SK-N-SH treated with all-trans-retinoic acid at 6 μM for 48 hours (cell line): ENCODE measurements around the gene NIPBL.

Experiments used
- ATAC-seq: fragments of 200-7000 bp; cut with Tn5 transposase; 3 replicates; pipeline ENCODE4 v1.9.1; 2020; ENCODE audit warnings: mild to moderate bottlenecking, moderate library complexity
- ARNTL ChIP-seq: fragments of 450-650 bp; formaldehyde crosslinking; IDR thresholded peaks from 2 replicates; pipeline ENCODE4 v1.5.0; 2020; ENCODE audit warnings: low read depth, mild to moderate bottlenecking, moderate library complexity, borderline replicate concordance
- BACH2 ChIP-seq: fragments of 250-450 bp; sonication (Bioruptor Pico); IDR thresholded peaks from 2 replicates; pipeline ENCODE4 v1.9.0; 2021; ENCODE audit warnings: mild to moderate bottlenecking, borderline replicate concordance
- ESRRG ChIP-seq: fragments of 250-450 bp; sonication (Bioruptor Pico); IDR thresholded peaks from 2 replicates; pipeline ENCODE4 v1.6.1; 2021; ENCODE audit warnings: mild to moderate bottlenecking
- ISL1 ChIP-seq: fragments of 250-450 bp; sonication (Bioruptor Pico); IDR thresholded peaks from 2 replicates; pipeline ENCODE4 v2.1.2; 2022; ENCODE audit warnings: mild to moderate bottlenecking, moderate library complexity
- OSR1 ChIP-seq: fragments of 250-450 bp; sonication (Bioruptor Pico); IDR thresholded peaks from 2 replicates; pipeline ENCODE4 v1.8.0; 2022; ENCODE audit warnings: moderate library complexity, mild to moderate bottlenecking, inconsistent platforms
- PPARA ChIP-seq: fragments of 250-450 bp; sonication (Bioruptor Pico); IDR thresholded peaks from 2 replicates; pipeline ENCODE4 v1.5.0; 2020; ENCODE audit warnings: mild to moderate bottlenecking, borderline replicate concordance
- RARB ChIP-seq: fragments of 250-450 bp; sonication (Bioruptor Pico); IDR thresholded peaks from 2 replicates; pipeline ENCODE4 v1.8.0; 2021; ENCODE audit warnings: mild to moderate bottlenecking, moderate library complexity
- SNAI2 ChIP-seq: fragments of 250-450 bp; sonication (Bioruptor Pico); IDR thresholded peaks from 2 replicates; pipeline ENCODE4 v1.5.0; 2020; ENCODE audit warnings: mild to moderate bottlenecking, moderate library complexity
- TCF4 ChIP-seq: fragments of 250-450 bp; sonication (Bioruptor Pico); IDR thresholded peaks from 2 replicates; pipeline ENCODE4 v1.8.0; 2021; ENCODE audit warnings: mild to moderate bottlenecking, moderate library complexity, borderline replicate concordance
- TOX ChIP-seq: fragments of 250-450 bp; sonication (Bioruptor Pico); IDR thresholded peaks from 2 replicates; pipeline ENCODE4 v1.8.0; 2021; ENCODE audit warnings: mild to moderate bottlenecking, moderate library complexity, borderline replicate concordance
- ZC3H10 ChIP-seq: fragments of 250-450 bp; sonication (Bioruptor Pico); IDR thresholded peaks from 2 replicates; pipeline ENCODE4 v1.5.1; 2021; ENCODE audit warnings: mild to moderate bottlenecking, moderate library complexity
- ZFP3 ChIP-seq: fragments of 250-450 bp; sonication (Bioruptor Pico); IDR thresholded peaks from 2 replicates; pipeline ENCODE4 v1.5.0; 2020; ENCODE audit warnings: mild to moderate bottlenecking, moderate library complexity
- ZFP30 ChIP-seq: fragments of 450-650 bp; formaldehyde crosslinking; IDR thresholded peaks from 2 replicates; pipeline ENCODE4 v1.5.0; 2022; ENCODE audit warnings: mild to moderate bottlenecking, moderate library complexity
- ZNF565 ChIP-seq: fragments of 450-650 bp; formaldehyde crosslinking; conservative IDR thresholded peaks from 2 replicates; pipeline ENCODE4 v1.5.0; 2020; ENCODE audit warnings: low read depth, mild to moderate bottlenecking, moderate library complexity
- ZNF70 ChIP-seq: fragments of 450-650 bp; formaldehyde crosslinking; IDR thresholded peaks from 2 replicates; pipeline ENCODE4 v1.5.0; 2020; ENCODE audit warnings: mild to moderate bottlenecking, moderate library complexity
- ZNF8 ChIP-seq: fragments of 450-650 bp; formaldehyde crosslinking; IDR thresholded peaks from 2 replicates; pipeline ENCODE4 v1.5.0; 2020; ENCODE audit warnings: mild to moderate bottlenecking, moderate library complexity
- TF ChIP-seq, protein P1 (sequence below): fragments of 250-450 bp; sonication (Bioruptor Pico); IDR thresholded peaks from 2 replicates; pipeline ENCODE4 v1.5.1; 2021; ENCODE audit warnings: mild to moderate bottlenecking, moderate library complexity
- TF ChIP-seq, protein P2 (sequence below): fragments of 250-450 bp; sonication (Bioruptor Pico); IDR thresholded peaks from 2 replicates; pipeline ENCODE4 v1.5.1; 2020; ENCODE audit warnings: low read depth, mild to moderate bottlenecking, moderate library complexity
- TF ChIP-seq, protein P3 (sequence below): fragments of 250-450 bp; sonication (Bioruptor Pico); IDR thresholded peaks from 2 replicates; pipeline ENCODE4 v1.5.0; 2020; ENCODE audit warnings: mild to moderate bottlenecking, moderate library complexity
- TF ChIP-seq, protein P4 (sequence below): fragments of 250-450 bp; sonication (Bioruptor Pico); IDR thresholded peaks from 2 replicates; pipeline ENCODE4 v1.8.0; 2020; ENCODE audit warnings: mild to moderate bottlenecking, moderate library complexity, borderline replicate concordance
- TF ChIP-seq, protein P5 (sequence below): fragments of 250-450 bp; sonication (Bioruptor Pico); IDR thresholded peaks from 2 replicates; pipeline ENCODE4 v1.8.0; 2021; ENCODE audit warnings: low read depth, mild to moderate bottlenecking, moderate library complexity, borderline replicate concordance

Gene NIPBL

DNA sequence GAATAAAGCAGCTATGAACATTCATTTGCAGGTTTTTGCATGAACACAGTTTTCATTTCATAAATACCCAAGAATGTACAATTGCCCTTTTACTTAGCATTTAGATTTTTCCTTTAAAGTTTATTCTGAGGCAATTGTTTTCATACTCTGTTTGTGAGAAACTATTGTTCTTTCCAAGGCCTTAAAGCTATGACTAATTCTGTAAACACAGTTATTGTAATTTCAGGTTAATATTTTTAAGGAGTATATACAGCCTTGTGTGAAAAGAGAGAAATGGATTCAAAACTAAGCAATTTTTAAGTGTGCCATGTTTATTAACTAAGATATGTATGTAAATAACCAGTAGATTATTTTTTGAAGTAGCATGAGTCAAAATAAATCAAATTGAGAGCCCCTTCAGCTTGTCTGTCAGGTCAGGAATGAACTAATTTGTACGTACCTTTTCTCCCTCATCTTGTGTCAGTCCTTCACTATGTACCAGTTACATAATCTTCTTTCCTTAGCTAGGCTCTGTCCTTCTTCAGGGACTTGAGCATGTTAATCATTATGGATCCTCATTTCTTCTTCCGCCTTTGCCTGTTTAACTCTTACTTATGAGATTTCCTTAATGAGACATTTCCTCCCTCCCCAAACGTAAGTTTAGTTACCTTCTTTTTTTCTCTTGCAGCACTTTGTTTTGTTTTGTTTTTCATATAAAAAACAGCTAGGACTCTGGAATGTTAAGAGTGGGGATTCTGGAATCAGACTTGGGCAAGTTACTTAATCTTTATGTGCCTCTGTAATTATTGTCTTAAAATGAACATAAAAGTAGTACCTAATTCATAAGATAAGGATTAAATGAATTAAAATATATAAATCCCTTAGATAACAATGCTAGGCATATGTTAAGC, 63.6 kb downstream of the NIPBL start:
- ATAC-seq, result no peak
- TF ChIP-seq TCF4 (CRISPR knock-in tag), result no peak
- TF ChIP-seq, protein P1, sequence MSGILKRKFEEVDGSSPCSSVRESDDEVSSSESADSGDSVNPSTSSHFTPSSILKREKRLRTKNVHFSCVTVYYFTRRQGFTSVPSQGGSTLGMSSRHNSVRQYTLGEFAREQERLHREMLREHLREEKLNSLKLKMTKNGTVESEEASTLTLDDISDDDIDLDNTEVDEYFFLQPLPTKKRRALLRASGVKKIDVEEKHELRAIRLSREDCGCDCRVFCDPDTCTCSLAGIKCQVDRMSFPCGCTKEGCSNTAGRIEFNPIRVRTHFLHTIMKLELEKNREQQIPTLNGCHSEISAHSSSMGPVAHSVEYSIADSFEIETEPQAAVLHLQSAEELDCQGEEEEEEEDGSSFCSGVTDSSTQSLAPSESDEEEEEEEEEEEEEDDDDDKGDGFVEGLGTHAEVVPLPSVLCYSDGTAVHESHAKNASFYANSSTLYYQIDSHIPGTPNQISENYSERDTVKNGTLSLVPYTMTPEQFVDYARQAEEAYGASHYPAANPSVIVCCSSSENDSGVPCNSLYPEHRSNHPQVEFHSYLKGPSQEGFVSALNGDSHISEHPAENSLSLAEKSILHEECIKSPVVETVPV, result no peak
- TF ChIP-seq OSR1, result no peak
- TF ChIP-seq RARB, result no peak
- TF ChIP-seq ZNF565, result no peak
- TF ChIP-seq, protein P2, sequence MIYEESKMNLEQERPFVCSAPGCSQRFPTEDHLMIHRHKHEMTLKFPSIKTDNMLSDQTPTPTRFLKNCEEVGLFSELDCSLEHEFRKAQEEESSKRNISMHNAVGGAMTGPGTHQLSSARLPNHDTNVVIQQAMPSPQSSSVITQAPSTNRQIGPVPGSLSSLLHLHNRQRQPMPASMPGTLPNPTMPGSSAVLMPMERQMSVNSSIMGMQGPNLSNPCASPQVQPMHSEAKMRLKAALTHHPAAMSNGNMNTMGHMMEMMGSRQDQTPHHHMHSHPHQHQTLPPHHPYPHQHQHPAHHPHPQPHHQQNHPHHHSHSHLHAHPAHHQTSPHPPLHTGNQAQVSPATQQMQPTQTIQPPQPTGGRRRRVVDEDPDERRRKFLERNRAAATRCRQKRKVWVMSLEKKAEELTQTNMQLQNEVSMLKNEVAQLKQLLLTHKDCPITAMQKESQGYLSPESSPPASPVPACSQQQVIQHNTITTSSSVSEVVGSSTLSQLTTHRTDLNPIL (CRISPR knock-in tag), result no peak
- no peak for TF ChIP-seq ESRRG (CRISPR knock-in tag)
- no peak for TF ChIP-seq ZFP3 (CRISPR knock-in tag)
- TF ChIP-seq, protein P3, sequence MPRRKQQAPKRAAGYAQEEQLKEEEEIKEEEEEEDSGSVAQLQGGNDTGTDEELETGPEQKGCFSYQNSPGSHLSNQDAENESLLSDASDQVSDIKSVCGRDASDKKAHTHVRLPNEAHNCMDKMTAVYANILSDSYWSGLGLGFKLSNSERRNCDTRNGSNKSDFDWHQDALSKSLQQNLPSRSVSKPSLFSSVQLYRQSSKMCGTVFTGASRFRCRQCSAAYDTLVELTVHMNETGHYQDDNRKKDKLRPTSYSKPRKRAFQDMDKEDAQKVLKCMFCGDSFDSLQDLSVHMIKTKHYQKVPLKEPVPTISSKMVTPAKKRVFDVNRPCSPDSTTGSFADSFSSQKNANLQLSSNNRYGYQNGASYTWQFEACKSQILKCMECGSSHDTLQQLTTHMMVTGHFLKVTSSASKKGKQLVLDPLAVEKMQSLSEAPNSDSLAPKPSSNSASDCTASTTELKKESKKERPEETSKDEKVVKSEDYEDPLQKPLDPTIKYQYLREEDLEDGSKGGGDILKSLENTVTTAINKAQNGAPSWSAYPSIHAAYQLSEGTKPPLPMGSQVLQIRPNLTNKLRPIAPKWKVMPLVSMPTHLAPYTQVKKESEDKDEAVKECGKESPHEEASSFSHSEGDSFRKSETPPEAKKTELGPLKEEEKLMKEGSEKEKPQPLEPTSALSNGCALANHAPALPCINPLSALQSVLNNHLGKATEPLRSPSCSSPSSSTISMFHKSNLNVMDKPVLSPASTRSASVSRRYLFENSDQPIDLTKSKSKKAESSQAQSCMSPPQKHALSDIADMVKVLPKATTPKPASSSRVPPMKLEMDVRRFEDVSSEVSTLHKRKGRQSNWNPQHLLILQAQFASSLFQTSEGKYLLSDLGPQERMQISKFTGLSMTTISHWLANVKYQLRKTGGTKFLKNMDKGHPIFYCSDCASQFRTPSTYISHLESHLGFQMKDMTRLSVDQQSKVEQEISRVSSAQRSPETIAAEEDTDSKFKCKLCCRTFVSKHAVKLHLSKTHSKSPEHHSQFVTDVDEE, result no peak
- no peak for TF ChIP-seq PPARA (CRISPR knock-in tag)
- TF ChIP-seq, protein P4, sequence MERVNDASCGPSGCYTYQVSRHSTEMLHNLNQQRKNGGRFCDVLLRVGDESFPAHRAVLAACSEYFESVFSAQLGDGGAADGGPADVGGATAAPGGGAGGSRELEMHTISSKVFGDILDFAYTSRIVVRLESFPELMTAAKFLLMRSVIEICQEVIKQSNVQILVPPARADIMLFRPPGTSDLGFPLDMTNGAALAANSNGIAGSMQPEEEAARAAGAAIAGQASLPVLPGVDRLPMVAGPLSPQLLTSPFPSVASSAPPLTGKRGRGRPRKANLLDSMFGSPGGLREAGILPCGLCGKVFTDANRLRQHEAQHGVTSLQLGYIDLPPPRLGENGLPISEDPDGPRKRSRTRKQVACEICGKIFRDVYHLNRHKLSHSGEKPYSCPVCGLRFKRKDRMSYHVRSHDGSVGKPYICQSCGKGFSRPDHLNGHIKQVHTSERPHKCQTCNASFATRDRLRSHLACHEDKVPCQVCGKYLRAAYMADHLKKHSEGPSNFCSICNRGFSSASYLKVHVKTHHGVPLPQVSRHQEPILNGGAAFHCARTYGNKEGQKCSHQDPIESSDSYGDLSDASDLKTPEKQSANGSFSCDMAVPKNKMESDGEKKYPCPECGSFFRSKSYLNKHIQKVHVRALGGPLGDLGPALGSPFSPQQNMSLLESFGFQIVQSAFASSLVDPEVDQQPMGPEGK (CRISPR knock-in tag), result no peak
- TF ChIP-seq SNAI2 (CRISPR knock-in tag), result no peak
- TF ChIP-seq, protein P5, sequence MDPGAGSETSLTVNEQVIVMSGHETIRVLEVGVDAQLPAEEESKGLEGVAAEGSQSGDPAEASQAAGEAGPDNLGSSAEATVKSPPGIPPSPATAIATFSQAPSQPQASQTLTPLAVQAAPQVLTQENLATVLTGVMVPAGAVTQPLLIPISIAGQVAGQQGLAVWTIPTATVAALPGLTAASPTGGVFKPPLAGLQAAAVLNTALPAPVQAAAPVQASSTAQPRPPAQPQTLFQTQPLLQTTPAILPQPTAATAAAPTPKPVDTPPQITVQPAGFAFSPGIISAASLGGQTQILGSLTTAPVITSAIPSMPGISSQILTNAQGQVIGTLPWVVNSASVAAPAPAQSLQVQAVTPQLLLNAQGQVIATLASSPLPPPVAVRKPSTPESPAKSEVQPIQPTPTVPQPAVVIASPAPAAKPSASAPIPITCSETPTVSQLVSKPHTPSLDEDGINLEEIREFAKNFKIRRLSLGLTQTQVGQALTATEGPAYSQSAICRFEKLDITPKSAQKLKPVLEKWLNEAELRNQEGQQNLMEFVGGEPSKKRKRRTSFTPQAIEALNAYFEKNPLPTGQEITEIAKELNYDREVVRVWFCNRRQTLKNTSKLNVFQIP, result no peak
- TF ChIP-seq ZFP30 (CRISPR knock-in tag), result no peak
- TF ChIP-seq ARNTL, result no peak
- no peak for TF ChIP-seq ZNF70 (CRISPR knock-in tag)
- no peak for TF ChIP-seq BACH2 (CRISPR knock-in tag)
- TF ChIP-seq ZC3H10, result no peak

DNA sequence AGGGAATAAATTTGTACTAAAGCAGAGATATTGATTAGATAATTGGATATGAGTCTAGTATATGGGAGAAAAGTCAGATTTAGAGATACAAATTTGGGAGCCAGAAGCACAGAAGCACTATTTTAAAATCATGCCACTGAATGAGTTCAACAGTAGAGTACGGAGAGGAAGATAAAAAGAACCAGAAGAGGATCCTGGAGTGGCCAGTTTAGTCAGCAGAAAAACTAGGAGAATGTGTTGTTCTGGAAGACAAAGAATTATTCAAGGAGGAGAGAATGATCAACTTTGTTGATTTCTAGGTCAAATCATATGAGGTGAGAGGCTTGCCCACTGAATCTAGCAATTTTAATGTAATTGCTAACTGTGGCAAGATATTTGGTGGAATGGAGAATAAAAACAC, 67.0 kb downstream of the NIPBL start:
- no peak for ATAC-seq
- TF ChIP-seq ZNF8 (no peak), SNAI2 (CRISPR knock-in tag) (no peak), ARNTL (no peak), ZNF565 (no peak), TOX (CRISPR knock-in tag) (no peak), ZNF70 (CRISPR knock-in tag) (no peak), ISL1 (CRISPR knock-in tag) (no peak), ZFP30 (CRISPR knock-in tag) (no peak)
- TF ChIP-seq, protein P2 (CRISPR knock-in tag), result no peak
- TF ChIP-seq, protein P5, result no peak
- TF ChIP-seq, protein P3, result no peak
- TF ChIP-seq, protein P1, result no peak
